ENCODE data around the gene GFRA4. TPM values are rescaled to one million over a fixed set of nuclear protein-coding genes. Genes with fewer than 3 reads are reported as not detected.

Gene GFRA4
- total RNA-seq, 5 donors from 2014 or later (not counting 1 experiment from before 2014, with no cell fraction given) = not detected

DNA sequence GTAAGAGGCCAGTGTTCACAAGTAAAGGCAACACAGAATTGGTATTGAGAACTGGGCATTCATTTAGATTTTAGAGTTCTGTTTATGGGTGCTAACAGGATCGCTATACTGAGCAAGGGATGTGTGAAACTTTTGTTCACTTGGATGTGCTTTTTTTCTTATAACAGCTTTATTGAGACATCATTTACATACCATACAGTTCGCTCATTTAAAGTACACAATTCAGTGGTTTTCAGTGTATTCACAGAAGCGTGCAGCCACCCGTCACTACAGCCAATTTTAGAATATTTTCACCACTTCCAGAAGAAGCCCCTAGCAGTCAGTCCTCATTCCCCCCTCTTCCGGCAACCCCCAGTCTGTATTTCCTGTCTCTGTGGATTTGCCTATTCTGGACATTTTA, 48.7 kb downstream of the GFRA4 start:
- Histone ChIP-seq H3K9me3 (no peaks in the 10 kb centered on the region), H3K4me1 (ENCODE audit: control insufficient read depth in 1 of 2, extremely low read depth in 1 of 2, insufficient read depth in 2 of 2, low read length in 2 of 2) (no peaks in the 10 kb centered on the region), H3K27me3 (replicated peaks in 1 of 2; ENCODE audit: control insufficient read depth in 2 of 2, extremely low read depth in 1 of 2, insufficient read depth in 2 of 2, low read length in 1 of 2) (no peaks in the 10 kb centered on the region), H3K4me3 (ENCODE audit: control insufficient read depth in 1 of 2, extremely low read depth in 1 of 2, low read length in 1 of 2) (no peak overlapping the region), H3K27ac (ENCODE audit: low read length) (no peak overlapping the region), H3K36me3 (ENCODE audit: control insufficient read depth in 2 of 2, extremely low read depth in 1 of 2, insufficient read depth in 1 of 2, low read length in 1 of 2) (peaks cover 0 to 4% of the 10 kb centered on the region in 2 donors)
- ChIA-PET POLR2A (no interaction called here), CTCF (no interaction called here)
- DNase-seq = no peak
- Mint-ChIP-seq H3K27me3 (no peaks in the 10 kb centered on the region), H3K36me3 (peaks cover 43% of the 10 kb centered on the region), H3K27ac (no peak overlapping the region), H3K4me1 (no peaks in the 10 kb centered on the region), H3K9me3 (no peaks in the 10 kb centered on the region), H3K4me3 (no peak overlapping the region)
- no CpG with 5 or more reads among the region's 5 CpGs for WGBS (ENCODE audit: insufficient coverage)
- ATAC-seq (replicated peaks in 1 of 4) = no peak

DNA sequence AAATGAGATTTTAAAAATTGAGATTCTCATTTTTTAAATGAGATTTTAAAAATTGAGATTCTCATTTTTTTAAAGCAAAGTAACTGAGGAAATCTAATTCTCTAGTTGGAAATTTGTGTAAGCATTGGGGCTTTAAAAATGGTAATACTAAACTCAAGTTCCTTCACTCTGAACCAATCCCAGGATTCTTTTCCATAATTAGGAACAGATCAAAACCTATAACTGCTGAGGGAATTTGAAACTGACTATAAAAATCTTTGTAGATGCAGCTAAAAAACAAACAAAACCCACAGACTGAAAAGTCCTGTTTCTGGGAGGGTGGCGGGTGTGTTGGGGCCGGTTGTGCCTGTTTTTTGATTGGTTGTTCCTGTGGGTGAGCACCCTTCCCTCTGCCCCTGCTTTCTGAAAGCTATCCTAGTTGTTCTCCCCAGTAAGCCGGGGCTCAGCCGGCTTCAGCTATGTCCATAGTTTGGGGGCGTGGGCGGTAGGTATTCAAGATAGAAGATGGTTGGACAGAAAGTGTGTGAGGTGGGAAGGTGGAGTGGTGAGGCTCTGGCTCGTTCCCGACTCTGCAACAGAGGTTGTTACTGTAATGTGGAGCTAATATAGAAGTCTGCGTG, 49.3 kb downstream of the GFRA4 start:
- no peaks in the 10 kb centered on the region for H3K9me3 ChIP-seq
- no peaks in the 10 kb centered on the region for H3K9me3 Mint-ChIP-seq
- no peaks in the 10 kb centered on the region for H3K27me3 Mint-ChIP-seq
- ATAC-seq (replicated peaks in 1 of 4) = no peak
- no peaks in the 10 kb centered on the region for H3K4me1 Mint-ChIP-seq
- H3K27ac Mint-ChIP-seq = no peak overlapping the region
- DNase-seq = no peak
- no peaks in the 10 kb centered on the region for H3K4me1 ChIP-seq (ENCODE audit: control insufficient read depth in 1 of 2, extremely low read depth in 1 of 2, insufficient read depth in 2 of 2, low read length in 2 of 2)
- peaks cover 43% of the 10 kb centered on the region for H3K36me3 Mint-ChIP-seq
- peaks cover 0 to 4% of the 10 kb centered on the region in 2 donors for H3K36me3 ChIP-seq (ENCODE audit: control insufficient read depth in 2 of 2, extremely low read depth in 1 of 2, insufficient read depth in 1 of 2, low read length in 1 of 2)
- H3K4me3 Mint-ChIP-seq = no peak overlapping the region
- H3K4me3 ChIP-seq (ENCODE audit: control insufficient read depth in 1 of 2, extremely low read depth in 1 of 2, low read length in 1 of 2) = no peak overlapping the region
- WGBS (ENCODE audit: insufficient coverage) = 94% methylated on average over 8 of the region's 9 CpGs
- ChIA-PET POLR2A (no interaction called here), CTCF (no interaction called here)
- H3K27me3 ChIP-seq (replicated peaks in 1 of 2; ENCODE audit: control insufficient read depth in 2 of 2, extremely low read depth in 1 of 2, insufficient read depth in 2 of 2, low read length in 1 of 2) = no peaks in the 10 kb centered on the region
- no peak overlapping the region for H3K27ac ChIP-seq (ENCODE audit: low read length)

DNA sequence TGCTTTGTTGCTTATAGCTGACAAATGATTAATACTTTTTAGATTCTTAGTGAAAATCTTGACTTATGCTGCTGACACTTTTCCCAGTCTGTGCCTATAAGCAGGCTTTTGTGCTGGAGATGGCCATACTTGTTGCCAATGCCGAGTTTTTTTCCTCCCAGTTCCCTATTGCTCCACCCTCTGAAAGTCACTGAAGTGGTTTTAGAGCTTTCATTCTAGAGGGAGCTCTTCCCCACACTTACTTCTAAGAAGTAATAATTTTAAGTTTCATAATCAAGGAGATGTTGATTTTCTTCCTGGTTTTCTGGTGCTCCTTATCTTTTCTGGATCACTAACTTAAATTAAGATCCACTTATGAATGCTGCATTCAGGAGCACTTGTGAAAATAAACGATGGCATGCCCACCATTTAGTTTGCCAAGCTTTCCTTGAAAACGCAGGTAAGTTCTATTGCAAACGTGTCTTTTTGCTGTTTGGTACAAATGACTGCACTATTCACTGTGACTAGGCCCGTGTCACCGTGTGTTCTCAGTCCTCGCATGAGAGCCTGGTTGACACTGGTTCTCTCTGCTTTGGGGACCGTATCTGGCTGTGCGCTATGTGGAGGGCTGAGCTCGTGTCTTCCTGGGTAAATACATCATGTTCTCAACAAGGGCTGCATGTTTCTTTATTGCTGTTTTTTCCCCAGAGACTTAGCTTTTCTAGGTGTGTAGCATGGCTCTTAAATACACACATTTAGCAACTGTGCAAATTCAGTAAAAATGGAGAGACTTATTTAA, 50.2 kb downstream of the GFRA4 start:
- Mint-ChIP-seq H3K4me1 (no peaks in the 10 kb centered on the region), H3K27me3 (no peaks in the 10 kb centered on the region), H3K4me3 (no peak overlapping the region), H3K36me3 (peaks cover 42% of the 10 kb centered on the region), H3K27ac (no peak overlapping the region), H3K9me3 (no peaks in the 10 kb centered on the region)
- ATAC-seq (replicated peaks in 1 of 4) (no peak), DNase-seq (no peak)
- Histone ChIP-seq H3K4me1 (ENCODE audit: control insufficient read depth in 1 of 2, extremely low read depth in 1 of 2, insufficient read depth in 2 of 2, low read length in 2 of 2) (no peaks in the 10 kb centered on the region), H3K9me3 (no peaks in the 10 kb centered on the region), H3K27me3 (replicated peaks in 1 of 2; ENCODE audit: control insufficient read depth in 2 of 2, extremely low read depth in 1 of 2, insufficient read depth in 2 of 2, low read length in 1 of 2) (no peaks in the 10 kb centered on the region), H3K27ac (ENCODE audit: low read length) (no peak overlapping the region), H3K36me3 (ENCODE audit: control insufficient read depth in 2 of 2, extremely low read depth in 1 of 2, insufficient read depth in 1 of 2, low read length in 1 of 2) (peaks cover 0 to 4% of the 10 kb centered on the region in 2 donors), H3K4me3 (ENCODE audit: control insufficient read depth in 1 of 2, extremely low read depth in 1 of 2, low read length in 1 of 2) (no peak overlapping the region)
- 87% methylated on average over 8 of the region's 10 CpGs for WGBS (ENCODE audit: insufficient coverage)
- ChIA-PET POLR2A (no interaction called here), CTCF (no interaction called here)

DNA sequence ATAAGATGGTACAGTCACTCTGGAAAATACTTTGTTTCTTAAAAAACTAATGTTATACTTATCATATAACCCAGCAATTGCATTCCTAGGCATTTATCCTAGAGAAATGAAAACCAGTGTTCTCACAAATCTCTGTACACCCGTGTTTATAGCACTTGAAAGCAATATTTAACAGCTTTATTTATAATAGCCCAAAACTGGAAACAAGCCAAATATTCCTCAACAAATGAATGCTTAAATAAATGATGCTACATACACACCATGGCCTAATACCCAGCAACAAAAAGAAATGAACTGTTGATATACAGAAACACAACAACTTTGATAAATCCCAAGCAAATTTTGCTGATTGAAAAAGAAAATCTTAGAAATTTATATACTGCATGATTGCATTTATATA, 51.3 kb downstream of the GFRA4 start:
- Histone ChIP-seq H3K36me3 (ENCODE audit: control insufficient read depth in 2 of 2, extremely low read depth in 1 of 2, insufficient read depth in 1 of 2, low read length in 1 of 2) (peaks cover 0 to 7% of the 10 kb centered on the region in 2 donors), H3K9me3 (no peaks in the 10 kb centered on the region), H3K27me3 (replicated peaks in 1 of 2; ENCODE audit: control insufficient read depth in 2 of 2, extremely low read depth in 1 of 2, insufficient read depth in 2 of 2, low read length in 1 of 2) (no peaks in the 10 kb centered on the region), H3K4me1 (ENCODE audit: control insufficient read depth in 1 of 2, extremely low read depth in 1 of 2, insufficient read depth in 2 of 2, low read length in 2 of 2) (no peaks in the 10 kb centered on the region), H3K4me3 (ENCODE audit: control insufficient read depth in 1 of 2, extremely low read depth in 1 of 2, low read length in 1 of 2) (no peak overlapping the region), H3K27ac (ENCODE audit: low read length) (no peak overlapping the region)
- Mint-ChIP-seq H3K27me3 (no peaks in the 10 kb centered on the region), H3K4me1 (no peaks in the 10 kb centered on the region), H3K36me3 (peaks cover 44% of the 10 kb centered on the region), H3K9me3 (no peaks in the 10 kb centered on the region), H3K4me3 (no peak overlapping the region), H3K27ac (no peak overlapping the region)
- ChIA-PET POLR2A (no interaction called here), CTCF (no interaction called here)
- DNase-seq = no peak
- no CpG with 5 or more reads among the region's 1 CpG for WGBS (ENCODE audit: insufficient coverage)
- no peak for ATAC-seq (replicated peaks in 1 of 4)

Other genes starting within 250 kb of the GFRA4 start
- 10 to 100 TPM; 13.6 to 15.8 (median 13.7) TPM for gene ATRN, start 192.4 kb downstream of the GFRA4 start, total RNA-seq
- not detected for gene ADAM33, start 18.6 kb upstream of the GFRA4 start, total RNA-seq
- under 1 TPM in 3 of 5 donors, not detected in 2; 0.06 to 0.16 (median 0.12) TPM for gene SIGLEC1, start 49.2 kb upstream of the GFRA4 start, total RNA-seq
- gene HSPA12B, start 69.3 kb upstream of the GFRA4 start, total RNA-seq = under 1 TPM in 2 of 5 donors, not detected in 3; 0.10 to 0.12 TPM
- gene ADISSP, start 104.4 kb upstream of the GFRA4 start, total RNA-seq = 10 to 100 TPM; 16.2 to 28.7 (median 22.6) TPM
- gene SPEF1, start 118.0 kb upstream of the GFRA4 start, total RNA-seq = under 1 TPM in 1 of 5 donors, not detected in 4; 0.16 TPM
- gene CENPB, start 123.3 kb upstream of the GFRA4 start, total RNA-seq = 10 to 100 TPM; 37.0 to 79.0 (median 60.8) TPM
- 100 to 1,000 TPM; 216 to 409 (median 401) TPM for gene CDC25B, start 132.9 kb upstream of the GFRA4 start, total RNA-seq
- 10 to 100 TPM; 11.5 to 17.3 (median 14.4) TPM for gene AP5S1, start 157.1 kb upstream of the GFRA4 start, total RNA-seq
- gene MAVS, start 183.4 kb upstream of the GFRA4 start, total RNA-seq = 10 to 100 TPM; 25.7 to 46.9 (median 43.3) TPM
- gene PANK2, start 226.0 kb upstream of the GFRA4 start, total RNA-seq = 10 to 100 TPM; 45.0 to 67.0 (median 63.6) TPM